Stimulated activated CD4-positive, alpha-beta T cell treated with anti-CD3 and anti-CD28 coated beads, Interleukin-12 subunit alpha, Interleukin-12 subunit beta, amount 100 ng/mL, for 24 hours (primary cell): ENCODE results near the gene LRRC1.

Source experiments
- DNase-seq, 2 experiments: peaks; one replicate each; pipeline ENCODE4 v3.0.0-alpha.2; 2020; ENCODE audit warnings: low read depth in 2 of 2

The LRRC1 gene

GRCh38 chr6:53846250-53846649 lies 51.4 kb downstream of the LRRC1 start:
- no peak for DNase-seq

DNA sequence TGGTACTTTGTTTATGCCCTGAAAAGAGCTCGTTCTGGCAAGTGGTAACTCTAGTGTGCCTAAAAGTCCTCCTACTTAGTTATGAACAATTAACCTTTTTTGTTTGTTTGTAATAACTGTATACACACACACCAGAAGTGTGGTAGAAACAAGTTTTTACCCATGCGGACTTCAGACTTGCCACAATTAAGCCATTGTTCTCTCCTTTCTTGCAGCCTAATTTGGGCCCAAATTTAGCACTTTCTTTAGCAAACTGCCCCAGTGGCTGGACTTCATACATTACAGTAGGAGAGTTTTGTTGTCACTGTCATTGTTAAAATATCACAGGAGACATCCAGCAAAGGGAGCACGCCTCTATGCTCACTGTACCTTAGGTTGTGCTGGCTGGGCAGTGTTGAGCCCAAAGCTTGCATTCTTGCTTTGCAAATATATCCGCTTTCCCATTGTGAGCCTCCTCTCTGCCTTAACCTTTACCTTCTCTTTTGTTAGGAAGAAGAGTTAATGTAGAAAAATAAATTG lies 53.0 kb downstream of the LRRC1 start:
- DNase-seq: no peak

GRCh38 chr6:53850527-53850926 lies 55.7 kb downstream of the LRRC1 start:
- DNase-seq: no peak

GRCh38 chr6:53851561-53851960 lies 56.8 kb downstream of the LRRC1 start:
- DNase-seq: no peak

GRCh38 chr6:53852805-53853204 lies 58.0 kb downstream of the LRRC1 start:
- DNase-seq: no peak

GRCh38 chr6:53854843-53855567 lies 60.2 kb downstream of the LRRC1 start:
- no peak for DNase-seq

GRCh38 chr6:53855940-53856339 lies 61.1 kb downstream of the LRRC1 start:
- no peak for DNase-seq

DNA sequence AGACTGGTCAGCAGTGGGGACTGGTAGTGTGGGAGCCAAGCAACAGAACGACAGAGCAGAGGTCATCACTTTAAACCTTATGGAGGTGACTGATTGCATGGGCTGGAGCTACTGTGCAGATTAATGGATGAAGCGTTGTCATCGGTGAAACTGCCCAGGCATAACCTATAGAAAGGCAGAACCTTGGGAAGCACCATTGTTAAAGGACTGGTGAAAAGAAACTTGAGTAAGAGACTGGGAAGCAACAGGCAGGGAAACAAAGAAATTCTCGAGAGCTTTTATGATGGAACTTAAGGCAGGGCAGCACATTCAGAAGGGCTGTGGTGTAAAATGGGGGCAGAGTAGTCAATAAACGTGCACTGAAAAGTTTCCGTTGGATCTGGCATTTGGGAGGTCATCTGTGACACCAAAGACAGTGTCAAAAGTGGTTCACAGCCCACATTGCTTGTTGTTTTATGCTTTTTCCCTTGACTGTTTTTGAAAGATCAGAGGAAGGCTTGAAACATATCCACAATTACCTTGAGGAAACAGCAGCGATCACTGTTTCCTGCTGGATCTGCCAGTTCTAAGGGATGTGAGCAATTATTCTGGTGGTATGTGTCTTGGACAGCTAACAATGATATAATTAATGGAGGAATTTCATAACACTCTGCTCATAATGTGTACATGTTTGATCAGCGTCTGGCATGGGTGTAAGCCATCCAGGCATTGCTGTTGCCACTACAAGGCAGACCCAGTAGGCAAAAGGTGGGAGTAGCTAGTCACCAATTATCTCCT lies 62.7 kb downstream of the LRRC1 start:
- DNase-seq: no peak

DNA sequence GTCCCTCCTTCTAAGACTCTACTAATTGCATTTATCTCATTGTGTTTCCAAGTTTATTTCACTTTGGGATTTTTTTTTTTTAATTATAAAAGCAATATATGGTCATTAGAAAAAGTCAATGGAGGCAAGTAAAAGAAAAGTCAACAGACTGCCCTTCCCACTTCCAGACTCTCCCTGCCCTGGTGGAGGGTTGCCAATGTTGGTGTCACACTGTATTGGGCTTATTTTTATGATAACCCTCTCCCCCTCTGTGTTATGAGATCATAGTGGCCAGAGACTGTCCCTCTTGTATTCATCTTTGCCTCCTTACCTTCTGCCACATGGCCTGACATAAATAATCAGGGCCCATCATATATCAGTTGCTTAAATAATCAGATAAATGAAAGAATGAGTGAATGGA lies 63.4 kb downstream of the LRRC1 start:
- no peak for DNase-seq

DNA sequence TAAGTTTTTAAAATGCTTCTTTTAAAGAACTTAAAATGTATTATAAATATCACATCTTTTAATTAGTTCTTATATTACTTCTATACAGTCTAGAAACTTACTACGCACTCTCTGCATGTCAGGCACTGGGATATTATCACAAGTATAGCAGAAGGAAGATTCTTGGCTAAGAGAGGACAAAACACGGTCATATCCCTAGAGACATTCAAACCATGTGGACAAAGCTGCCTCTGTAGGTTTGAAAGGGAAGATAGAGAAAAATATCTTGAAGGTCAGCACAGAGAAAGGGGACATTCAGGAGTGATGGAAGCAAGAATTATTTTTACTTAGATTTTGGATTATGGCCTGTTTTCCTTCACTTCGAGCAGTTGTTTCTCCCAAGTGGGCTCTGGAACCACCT lies 64.1 kb downstream of the LRRC1 start:
- no peak for DNase-seq

DNA sequence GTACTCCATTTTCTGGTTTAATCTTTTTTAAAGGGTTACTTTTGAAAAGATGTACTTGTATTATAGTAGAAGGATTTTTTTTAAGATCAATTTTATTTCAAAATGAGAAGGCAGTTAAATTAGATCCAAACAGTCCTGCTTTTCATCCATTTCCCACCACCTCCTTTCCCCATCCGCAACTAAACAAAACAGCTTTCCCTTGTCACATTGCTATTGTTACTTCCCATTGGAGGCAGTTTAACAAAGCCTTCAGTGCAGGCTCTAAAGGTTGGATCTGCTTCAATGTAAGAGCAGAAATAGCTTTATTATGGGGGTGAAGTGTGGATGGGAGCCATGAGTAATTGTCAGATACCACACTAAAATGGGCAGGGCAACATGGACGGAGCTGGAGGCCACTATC lies 65.7 kb downstream of the LRRC1 start:
- no peak for DNase-seq

DNA sequence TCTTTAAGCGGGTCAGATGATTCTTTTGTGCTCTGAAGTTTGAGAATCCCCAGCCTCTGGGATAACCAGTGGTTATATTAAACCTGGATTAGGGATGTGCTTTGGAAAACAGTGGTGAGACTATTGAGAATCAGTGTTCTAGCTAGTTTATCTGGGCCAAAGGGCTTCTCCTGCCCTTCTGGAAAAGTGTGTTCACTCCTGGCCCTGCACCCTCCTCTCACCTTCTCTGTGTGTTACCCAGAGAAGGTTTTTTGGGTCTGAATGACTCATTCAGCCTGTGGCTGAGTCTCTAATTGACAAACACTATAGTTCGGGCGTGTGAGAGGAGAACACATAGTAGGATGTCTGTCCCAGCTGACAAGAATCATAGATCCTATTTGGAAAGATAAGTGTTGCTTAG lies 66.7 kb downstream of the LRRC1 start:
- no peak for DNase-seq

GRCh38 chr6:53862662-53863462 lies 68.1 kb downstream of the LRRC1 start:
- DNase-seq: no peak

GRCh38 chr6:53864781-53865180 lies 70.0 kb downstream of the LRRC1 start:
- DNase-seq: no peak

- no peak for DNase-seq
Measured at GRCh38 chr6:53866226-53866625, 71.4 kb downstream of the LRRC1 start.

GRCh38 chr6:53868626-53869025 lies 73.8 kb downstream of the LRRC1 start:
- no peak for DNase-seq

DNA sequence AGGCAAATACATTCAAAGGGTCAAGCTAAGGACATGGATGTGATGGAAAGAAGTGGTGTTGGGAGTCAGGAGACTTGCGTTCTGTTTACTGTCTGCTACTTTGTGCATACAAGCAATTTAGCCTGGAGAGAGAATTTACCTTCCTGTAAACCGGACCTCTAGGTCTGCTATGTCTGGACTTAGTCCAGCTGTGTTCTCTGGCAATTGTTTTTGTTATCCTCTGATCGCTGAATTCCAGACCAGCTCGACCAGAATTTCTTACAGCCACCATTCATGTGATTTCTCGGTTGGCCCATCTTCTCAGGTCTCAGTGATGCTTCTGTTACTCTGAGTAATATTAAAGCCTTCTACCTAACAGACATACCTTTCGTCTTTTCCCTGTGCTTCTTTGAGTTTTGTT lies 75.2 kb downstream of the LRRC1 start:
- no peak for DNase-seq

DNA sequence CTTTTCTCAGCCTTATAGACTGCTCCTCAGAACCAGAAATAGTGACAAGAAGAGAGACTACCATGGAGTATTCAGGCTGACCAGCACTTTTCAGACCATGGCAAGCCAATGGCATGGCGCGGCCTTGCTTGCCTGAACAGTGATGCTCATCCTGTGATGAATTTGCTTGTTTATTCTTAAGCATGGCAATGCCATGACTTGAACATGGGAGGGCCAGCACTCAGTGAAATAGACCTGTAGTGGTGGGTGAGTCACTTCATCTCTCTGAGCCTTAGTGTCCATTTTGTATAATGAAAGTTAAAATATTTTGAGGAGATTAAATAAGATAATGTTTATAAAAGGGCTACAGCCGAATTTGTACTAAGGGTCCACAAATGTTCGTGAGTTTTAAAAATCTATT lies 79.1 kb downstream of the LRRC1 start:
- no peak for DNase-seq

GRCh38 chr6:53874964-53875363 lies 80.2 kb downstream of the LRRC1 start:
- no peak for DNase-seq

DNA sequence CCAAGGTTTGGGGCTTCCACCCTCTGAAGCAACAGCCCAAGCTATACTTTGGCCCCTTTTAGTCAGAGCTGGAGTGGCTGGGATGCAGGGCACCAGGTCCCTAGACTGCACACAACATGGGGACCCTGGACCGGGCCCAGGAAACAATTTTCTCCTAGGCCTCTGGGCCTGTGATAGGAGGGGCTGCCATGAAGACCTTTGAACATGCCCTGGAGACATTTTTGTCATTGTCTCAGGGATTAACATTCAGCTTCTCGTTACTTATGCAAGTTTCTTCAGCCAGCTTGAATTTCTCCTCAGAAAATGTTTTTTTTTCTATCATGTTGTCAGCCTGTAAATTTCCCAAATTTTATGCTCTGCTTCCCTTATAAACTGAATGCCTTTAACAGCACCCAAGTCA lies 82.3 kb downstream of the LRRC1 start:
- no peak for DNase-seq

DNA sequence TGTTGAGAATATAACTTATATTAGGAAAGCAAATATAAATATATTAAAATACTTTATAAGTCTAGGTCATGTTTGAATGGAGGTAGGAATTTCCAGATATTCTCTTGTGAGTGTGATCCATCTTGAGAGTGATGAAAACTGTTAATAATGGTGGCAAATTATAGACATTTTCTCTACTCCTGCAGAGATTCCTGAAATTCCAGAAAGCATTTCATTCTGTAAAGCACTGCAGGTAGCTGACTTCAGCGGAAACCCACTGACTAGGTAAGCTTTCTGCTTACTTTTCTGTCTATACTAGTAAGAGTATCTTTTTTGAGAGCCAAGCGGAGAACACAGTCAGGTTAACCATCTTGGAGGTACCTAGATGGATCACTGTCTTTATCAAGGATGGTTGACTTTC lies 84.0 kb downstream of the LRRC1 start:
- no peak for DNase-seq

- no peak for DNase-seq
Measured at GRCh38 chr6:53879608-53880007, 84.8 kb downstream of the LRRC1 start.
